HL-60 (cell line): ENCODE results near the gene ATP5F1E.

ENCODE experiments used
- DNase-seq, 2 experiments: peaks; one replicate each; pipeline ENCODE4 v3.0.0-alpha.2; 2010 to 2020; ENCODE audit warnings: low read depth in 1 of 2, low spot score in 1 of 2
- H3K27ac ChIP-seq: fragments of 250-450 bp; sonication (Bioruptor Pico); replicated peaks from 2 replicates; pipeline ENCODE4 v1.5.1; 2020; ENCODE audit warnings: mild to moderate bottlenecking, moderate library complexity
- H3K27me3 ChIP-seq: fragments of 250-450 bp; sonication (Bioruptor Pico); 2 replicates; pipeline ENCODE4 v1.5.1; 2021; ENCODE audit warnings: mild to moderate bottlenecking, moderate library complexity; ENCODE audit not compliant: insufficient read depth, poor library complexity, severe bottlenecking
- H3K4me3 ChIP-seq: replicated peaks from 2 replicates; pipeline ENCODE4 v1.5.1; 2011; ENCODE audit warnings: mild to moderate bottlenecking, control low read depth, low read length; ENCODE audit not compliant: insufficient read depth
- CTCF ChIP-seq: IDR thresholded peaks from one replicate; pipeline ENCODE4 v1.5.1; 2011; ENCODE audit warnings: low read length, control low read depth, inconsistent platforms; ENCODE audit not compliant: insufficient read depth
- GABPA ChIP-seq: IDR thresholded peaks from 2 replicates; pipeline ENCODE4 v1.6.1; 2012; ENCODE audit warnings: low read depth
- POLR2AphosphoS5 ChIP-seq: IDR thresholded peaks from 2 replicates; pipeline ENCODE4 v1.6.1; 2012; ENCODE audit warnings: low read depth
- SPI1 ChIP-seq: IDR thresholded peaks from 2 replicates; pipeline ENCODE4 v1.6.1; 2012; ENCODE audit warnings: low read depth, mild to moderate bottlenecking, borderline replicate concordance
- TF ChIP-seq, protein P1 (sequence below): IDR thresholded peaks from 2 replicates; pipeline ENCODE4 v1.6.1; 2012; ENCODE audit warnings: low read depth; ENCODE audit not compliant: insufficient replicate concordance

The ATP5F1E gene

DNA sequence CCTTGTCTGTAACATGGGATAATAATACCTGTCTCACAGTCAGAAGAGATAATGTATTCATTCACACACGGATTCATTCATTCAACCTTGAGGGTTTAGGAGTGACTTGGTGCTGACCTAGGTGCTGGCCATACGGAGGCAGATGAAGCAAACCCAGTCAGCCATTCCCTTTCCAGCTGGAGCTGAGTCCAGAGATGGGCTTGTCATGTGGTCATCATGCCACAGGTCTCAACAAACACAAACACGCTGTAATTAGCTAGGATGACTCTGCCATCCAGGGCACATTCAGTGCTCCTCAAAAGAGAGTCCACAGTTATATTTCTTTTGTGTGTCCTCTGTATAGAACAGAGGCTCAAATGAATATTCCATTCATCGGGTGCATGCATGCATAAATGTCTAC, 29.9 kb upstream of the ATP5F1E start:
- H3K27ac ChIP-seq = no peak overlapping the region
- H3K4me3 ChIP-seq = no peak overlapping the region
- no peak for DNase-seq
- no peak for TF ChIP-seq POLR2AphosphoS5
- TF ChIP-seq, protein P1, sequence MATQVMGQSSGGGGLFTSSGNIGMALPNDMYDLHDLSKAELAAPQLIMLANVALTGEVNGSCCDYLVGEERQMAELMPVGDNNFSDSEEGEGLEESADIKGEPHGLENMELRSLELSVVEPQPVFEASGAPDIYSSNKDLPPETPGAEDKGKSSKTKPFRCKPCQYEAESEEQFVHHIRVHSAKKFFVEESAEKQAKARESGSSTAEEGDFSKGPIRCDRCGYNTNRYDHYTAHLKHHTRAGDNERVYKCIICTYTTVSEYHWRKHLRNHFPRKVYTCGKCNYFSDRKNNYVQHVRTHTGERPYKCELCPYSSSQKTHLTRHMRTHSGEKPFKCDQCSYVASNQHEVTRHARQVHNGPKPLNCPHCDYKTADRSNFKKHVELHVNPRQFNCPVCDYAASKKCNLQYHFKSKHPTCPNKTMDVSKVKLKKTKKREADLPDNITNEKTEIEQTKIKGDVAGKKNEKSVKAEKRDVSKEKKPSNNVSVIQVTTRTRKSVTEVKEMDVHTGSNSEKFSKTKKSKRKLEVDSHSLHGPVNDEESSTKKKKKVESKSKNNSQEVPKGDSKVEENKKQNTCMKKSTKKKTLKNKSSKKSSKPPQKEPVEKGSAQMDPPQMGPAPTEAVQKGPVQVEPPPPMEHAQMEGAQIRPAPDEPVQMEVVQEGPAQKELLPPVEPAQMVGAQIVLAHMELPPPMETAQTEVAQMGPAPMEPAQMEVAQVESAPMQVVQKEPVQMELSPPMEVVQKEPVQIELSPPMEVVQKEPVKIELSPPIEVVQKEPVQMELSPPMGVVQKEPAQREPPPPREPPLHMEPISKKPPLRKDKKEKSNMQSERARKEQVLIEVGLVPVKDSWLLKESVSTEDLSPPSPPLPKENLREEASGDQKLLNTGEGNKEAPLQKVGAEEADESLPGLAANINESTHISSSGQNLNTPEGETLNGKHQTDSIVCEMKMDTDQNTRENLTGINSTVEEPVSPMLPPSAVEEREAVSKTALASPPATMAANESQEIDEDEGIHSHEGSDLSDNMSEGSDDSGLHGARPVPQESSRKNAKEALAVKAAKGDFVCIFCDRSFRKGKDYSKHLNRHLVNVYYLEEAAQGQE = peak; percentile 72
- peaks cover 16% of the 10 kb centered on the region for H3K27me3 ChIP-seq

DNA sequence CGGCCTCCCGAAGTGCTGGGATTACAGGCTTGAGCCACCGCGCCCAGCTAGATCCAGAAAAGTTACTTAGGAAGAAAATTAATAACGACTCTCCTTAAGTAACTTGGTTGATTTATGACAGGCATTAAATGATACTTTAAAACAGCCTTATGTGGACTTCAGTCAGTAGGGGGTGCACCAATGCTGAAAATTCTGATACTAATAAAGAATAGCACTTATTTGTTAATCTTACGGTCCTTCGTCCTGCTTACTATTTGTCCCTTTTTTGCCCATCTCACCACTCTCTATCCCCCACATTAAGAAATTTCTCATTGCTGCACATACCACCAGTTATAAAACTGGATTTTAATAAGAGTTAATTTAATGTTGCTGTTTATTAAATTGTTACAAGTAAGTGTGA, 23.2 kb upstream of the ATP5F1E start:
- H3K4me3 ChIP-seq = no peak overlapping the region
- H3K27ac ChIP-seq = no peak overlapping the region
- peak in 1 of 2 experiments; percentile 10 for DNase-seq
- peaks cover 15% of the 10 kb centered on the region for H3K27me3 ChIP-seq
- TF ChIP-seq SPI1 = no peak
- no peak for TF ChIP-seq GABPA
- TF ChIP-seq, protein P1 = no peak
- no peak for TF ChIP-seq POLR2AphosphoS5
- TF ChIP-seq CTCF = no peak

GRCh38 chr20:59051666-59052185, 19.6 kb upstream of the ATP5F1E start:
- TF ChIP-seq POLR2AphosphoS5 (no peak), CTCF (no peak), SPI1 (no peak), GABPA (no peak)
- TF ChIP-seq, protein P1 = no peak
- H3K4me3 ChIP-seq = no peak overlapping the region
- no peak for DNase-seq
- peaks cover 19% of the 10 kb centered on the region for H3K27me3 ChIP-seq
- H3K27ac ChIP-seq = no peak overlapping the region

GRCh38 chr20:59050437-59050836, 18.3 kb upstream of the ATP5F1E start:
- H3K4me3 ChIP-seq = no peak overlapping the region
- no peak overlapping the region for H3K27ac ChIP-seq
- no peak for TF ChIP-seq GABPA
- no peak for TF ChIP-seq CTCF
- no peak for TF ChIP-seq POLR2AphosphoS5
- TF ChIP-seq, protein P1 = no peak
- no peak for DNase-seq
- H3K27me3 ChIP-seq = peaks cover 19% of the 10 kb centered on the region
